WERI-Rb-1 (cell line): ENCODE data around the gene LASP1NB.

Experiments
- DNase-seq: peaks from one replicate; pipeline ENCODE4 v3.0.0-alpha.2; 2020
- H3K27ac ChIP-seq: fragments of 250-450 bp; sonication (Bioruptor Pico); 2 replicates; pipeline ENCODE4 v1.5.1; 2020; ENCODE audit warnings: mild to moderate bottlenecking, moderate library complexity
- H3K27me3 ChIP-seq: fragments of 250-450 bp; sonication (Bioruptor Pico); 2 replicates; pipeline ENCODE4 v1.5.1; 2021; ENCODE audit warnings: mild to moderate bottlenecking, low read depth, moderate library complexity; ENCODE audit not compliant: insufficient read depth, severe bottlenecking
- H3K36me3 ChIP-seq: fragments of 250-450 bp; sonication (Bioruptor Pico); 2 replicates; pipeline ENCODE4 v1.5.1; 2020; ENCODE audit warnings: mild to moderate bottlenecking, moderate library complexity
- H3K4me3 ChIP-seq: 2 replicates; pipeline ENCODE4 v1.5.1; 2011; ENCODE audit warnings: low read depth, mild to moderate bottlenecking, control low read depth, low read length
- H3K9me3 ChIP-seq: fragments of 250-450 bp; sonication (Bioruptor Pico); 2 replicates; pipeline ENCODE4 v1.5.1; 2021; ENCODE audit warnings: mild to moderate bottlenecking, moderate library complexity; ENCODE audit not compliant: severe bottlenecking
- TF ChIP-seq, protein P1 (sequence below): IDR thresholded peaks from 2 replicates; pipeline ENCODE4 v1.5.1; 2011; ENCODE audit warnings: low read depth, mild to moderate bottlenecking, control low read depth, inconsistent platforms, low read length

LASP1NB gene

DNA sequence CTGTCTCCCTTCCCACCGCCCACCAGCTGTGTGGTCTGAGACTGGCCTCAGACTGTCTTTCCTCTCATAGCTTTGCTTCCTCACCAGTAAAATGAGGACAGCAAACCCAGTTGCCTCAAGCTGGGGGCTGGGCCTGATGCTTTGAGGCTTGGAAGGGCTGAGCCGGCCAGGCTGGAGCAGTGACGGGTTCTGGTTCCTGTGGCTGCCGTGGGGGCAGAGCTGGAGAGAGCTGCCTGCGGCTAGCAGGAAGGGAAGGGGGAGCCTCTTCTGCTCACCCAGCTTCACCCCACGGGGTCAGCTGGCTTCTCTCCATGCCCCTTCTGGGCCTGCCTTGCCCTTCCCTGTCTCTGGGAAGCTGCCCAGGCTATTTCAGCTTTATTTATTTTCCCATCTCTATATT is 31.8 kb upstream of the LASP1NB start:
- Histone ChIP-seq H3K27ac (peak overlapping the region; percentile 56), H3K9me3 (no peaks in the 10 kb centered on the region), H3K4me3 (no peak overlapping the region), H3K27me3 (no peaks in the 10 kb centered on the region), H3K36me3 (peaks cover 17% of the 10 kb centered on the region)
- DNase-seq: peak; percentile 46
- TF ChIP-seq, protein P1, sequence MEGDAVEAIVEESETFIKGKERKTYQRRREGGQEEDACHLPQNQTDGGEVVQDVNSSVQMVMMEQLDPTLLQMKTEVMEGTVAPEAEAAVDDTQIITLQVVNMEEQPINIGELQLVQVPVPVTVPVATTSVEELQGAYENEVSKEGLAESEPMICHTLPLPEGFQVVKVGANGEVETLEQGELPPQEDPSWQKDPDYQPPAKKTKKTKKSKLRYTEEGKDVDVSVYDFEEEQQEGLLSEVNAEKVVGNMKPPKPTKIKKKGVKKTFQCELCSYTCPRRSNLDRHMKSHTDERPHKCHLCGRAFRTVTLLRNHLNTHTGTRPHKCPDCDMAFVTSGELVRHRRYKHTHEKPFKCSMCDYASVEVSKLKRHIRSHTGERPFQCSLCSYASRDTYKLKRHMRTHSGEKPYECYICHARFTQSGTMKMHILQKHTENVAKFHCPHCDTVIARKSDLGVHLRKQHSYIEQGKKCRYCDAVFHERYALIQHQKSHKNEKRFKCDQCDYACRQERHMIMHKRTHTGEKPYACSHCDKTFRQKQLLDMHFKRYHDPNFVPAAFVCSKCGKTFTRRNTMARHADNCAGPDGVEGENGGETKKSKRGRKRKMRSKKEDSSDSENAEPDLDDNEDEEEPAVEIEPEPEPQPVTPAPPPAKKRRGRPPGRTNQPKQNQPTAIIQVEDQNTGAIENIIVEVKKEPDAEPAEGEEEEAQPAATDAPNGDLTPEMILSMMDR: no peak

- DNase-seq: no peak
- TF ChIP-seq, protein P1: no peak
- H3K27me3 ChIP-seq: no peaks in the 10 kb centered on the region
- no peak overlapping the region for H3K4me3 ChIP-seq
- H3K36me3 ChIP-seq: peaks cover 21% of the 10 kb centered on the region
- no peaks in the 10 kb centered on the region for H3K9me3 ChIP-seq
- peak overlapping the region; percentile 56 for H3K27ac ChIP-seq
These were observed 31.1 kb upstream of the LASP1NB start for GRCh38 chr17:38894276-38894675.

- Histone ChIP-seq H3K9me3 (no peaks in the 10 kb centered on the region), H3K27me3 (no peaks in the 10 kb centered on the region), H3K36me3 (peaks cover 25% of the 10 kb centered on the region), H3K4me3 (no peak overlapping the region), H3K27ac (peak overlapping the region; percentile 76)
- TF ChIP-seq, protein P1: no peak
- peak; percentile 47 for DNase-seq
These were observed 29.0 kb upstream of the LASP1NB start for GRCh38 chr17:38896346-38896954.

DNA sequence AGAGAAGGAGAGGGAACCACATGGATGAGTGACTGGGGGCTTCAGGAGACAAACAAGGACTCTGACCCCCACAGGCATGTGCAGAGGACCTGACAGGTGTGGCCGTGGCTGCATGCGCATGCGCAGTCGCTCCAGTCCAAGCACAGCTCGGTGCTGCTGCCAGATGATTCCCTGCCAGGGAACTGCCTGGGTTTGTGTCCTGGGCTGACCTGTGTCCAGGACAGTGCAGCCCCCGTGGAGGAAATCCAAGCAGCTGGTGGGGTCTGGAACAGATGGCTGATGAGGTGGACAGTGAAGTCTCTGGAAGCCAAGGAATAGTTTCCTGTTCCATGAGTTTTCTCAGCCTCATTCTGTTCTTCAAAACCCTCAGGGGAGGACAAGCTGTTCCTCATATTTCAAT is 28.2 kb upstream of the LASP1NB start:
- Histone ChIP-seq H3K9me3 (no peaks in the 10 kb centered on the region), H3K27ac (peak overlapping the region; percentile 76), H3K4me3 (no peak overlapping the region), H3K27me3 (no peaks in the 10 kb centered on the region), H3K36me3 (peaks cover 22% of the 10 kb centered on the region)
- DNase-seq: peak; percentile 95
- TF ChIP-seq, protein P1: no peak

- no peak overlapping the region for H3K4me3 ChIP-seq
These were observed 27.6 kb upstream of the LASP1NB start for GRCh38 chr17:38897671-38898290.

More at GRCh38 chr17:38897671-38898290, 27.6 kb upstream of the LASP1NB start:
- Histone ChIP-seq H3K9me3 (no peaks in the 10 kb centered on the region), H3K27ac (peak overlapping the region; percentile 76), H3K36me3 (peaks cover 16% of the 10 kb centered on the region), H3K27me3 (no peaks in the 10 kb centered on the region)
- DNase-seq: no peak
- TF ChIP-seq, protein P1: no peak
